Renal cortical epithelial cell (primary cell): ENCODE data around the gene LGALS16. TPM values are rescaled to one million over a fixed set of nuclear protein-coding genes. Genes with fewer than 3 reads are reported as not detected.
A peak's percentile ranks its signal among the peaks of the same experiment; 100 is the strongest.
"Not testable (repeated sequence)": the region's sequence is repeated elsewhere in the genome, so short reads cannot be mapped to it uniquely, and the experiment has no call there.

Source experiments
- DNase-seq: peaks from one replicate; pipeline ENCODE4 v3.0.0-alpha.2; 2011; ENCODE audit warnings: low read depth
- total RNA-seq: library from RNA; depleted of rRNA; stranded (reverse); fragments of >200 nt; gene quantifications from 2 replicates; pipeline ENCODE4 v1.2.3, GENCODE V29; 2014

Gene LGALS16
- total RNA-seq, result not detected in 2 replicates

GRCh38 chr19:39655613-39656012 lies at the start of gene LGALS16:
LGALS16 (plus strand) TSS chr19:39655913; CDS start chr19:39655962, 49 bp downstream.
- no peak for DNase-seq

GRCh38 chr19:39607021-39607420 lies 48.7 kb upstream of the LGALS16 start:
- no peak for DNase-seq

- DNase-seq, result no peak
Measured at GRCh38 chr19:39607561-39607960, 48.2 kb upstream of the LGALS16 start.

- no peak for DNase-seq
Measured at GRCh38 chr19:39613597-39613996, 42.1 kb upstream of the LGALS16 start.

- DNase-seq, result no peak
Measured at GRCh38 chr19:39617745-39618144, 38.0 kb upstream of the LGALS16 start.

- no peak for DNase-seq
Measured at GRCh38 chr19:39623946-39624345, 31.8 kb upstream of the LGALS16 start.

GRCh38 chr19:39627631-39628030 lies 28.1 kb upstream of the LGALS16 start:
- not testable (repeated sequence) for DNase-seq

- peak; percentile 2 for DNase-seq
Measured at GRCh38 chr19:39631178-39631577, 24.5 kb upstream of the LGALS16 start.

GRCh38 chr19:39631626-39632025 lies 24.1 kb upstream of the LGALS16 start:
- no peak for DNase-seq

- no peak for DNase-seq
Measured at GRCh38 chr19:39637891-39638290, 17.8 kb upstream of the LGALS16 start.

- DNase-seq, result peak; percentile 38
Measured at GRCh38 chr19:39641773-39642172, 13.9 kb upstream of the LGALS16 start.

- no peak for DNase-seq
Measured at GRCh38 chr19:39643591-39643990, 12.1 kb upstream of the LGALS16 start.

GRCh38 chr19:39645800-39646411 lies 9.8 kb upstream of the LGALS16 start:
- DNase-seq, result peak; percentile 7

- DNase-seq, result no peak
Measured at GRCh38 chr19:39647918-39648317, 7.8 kb upstream of the LGALS16 start.

- no peak for DNase-seq
Measured at GRCh38 chr19:39659791-39660190, 4.1 kb downstream of the LGALS16 start.

- DNase-seq, result no peak
Measured at GRCh38 chr19:39660661-39661060, 4.9 kb downstream of the LGALS16 start.

- DNase-seq, result no peak
Measured at GRCh38 chr19:39661565-39661964, 5.9 kb downstream of the LGALS16 start.

GRCh38 chr19:39669860-39670259 lies 14.1 kb downstream of the LGALS16 start:
- DNase-seq, result not testable (repeated sequence)

- no peak for DNase-seq
Measured at GRCh38 chr19:39670998-39671397, 15.3 kb downstream of the LGALS16 start.

GRCh38 chr19:39671739-39672363 lies 16.1 kb downstream of the LGALS16 start:
- peak; percentile 43 for DNase-seq

GRCh38 chr19:39672473-39672872 lies 16.8 kb downstream of the LGALS16 start:
- no peak for DNase-seq

GRCh38 chr19:39673862-39674261 lies 18.1 kb downstream of the LGALS16 start:
- not testable (repeated sequence) for DNase-seq

GRCh38 chr19:39676004-39676403 lies 20.3 kb downstream of the LGALS16 start:
- DNase-seq, result no peak
